Heart left ventricle (tissue), 13 donors: ENCODE results near the gene DEFB131B.

Experiments
- CTCF ChIP-seq, 12 donors: fragments of 200-600 bp; sonication (generic) in 4 of 12; IDR thresholded peaks; one replicate each; pipeline versions ENCODE4 v1.5.0 to v1.8.0; 2018 to 2022; ENCODE audit warnings: antibody characterized with exemption in 12 of 12, mild to moderate bottlenecking in 5 of 12
- POLR2A ChIP-seq, 2 donors: fragments of 450-650 bp; IDR thresholded peaks; one replicate each; pipeline ENCODE4 v1.6.1; 2017; ENCODE audit warnings: antibody characterized with exemption in 2 of 2, mild to moderate bottlenecking in 2 of 2, moderate library complexity in 2 of 2
- donor health status: ischemic (EF 13 %, LVEDD 7.1; RV severe dilation, severe dysfunction).
- donor health status: DM: no; HTN: yes; CAD: no.
- donor health status: DM: no; HTN: no; CAD: no.
- donor health status: ischemic (EF 25% LVEDD 6.9; RV normal size, moderate dysfunction).
- donor health status: ischemic (EF 25% LVEDD 5.7; RV mildly dilated, moderate dysfunction).
- donor health status: ischemic (EF 35%, LVEDD 5.7; RV mildly dilated, moderate dysfunction).
- donor health status: nonischemic (EF 11% LVEDD 7.7; RV severe dilation, severe dysfunction).
- donor health status: DM: yes; HTN: yes; CAD: no.
- donor health status: PGD.
- donor health status: ischemic (EF 29% LVEDD 5.4; RV normal size, mild dysfunction).
- donor health status: nonischemic (EF 23%, LVEDD 6.1; RV moderate dilation, normal function).

GRCh38 chr11:71933141-71933933 is 55.1 kb downstream of the DEFB131B start:
- no peak for TF ChIP-seq CTCF (IDR thresholded peaks at IDR 0.05)
- TF ChIP-seq POLR2A (IDR thresholded peaks at IDR 0.05): no peak
